ENCODE data around the gene CSRP2. TPM values are rescaled to one million over a fixed set of nuclear protein-coding genes. Genes with fewer than 3 reads are reported as not detected.

CSRP2 gene
- total RNA-seq, 2 donors from 2014 or later, result 75.0 to 93.5 TPM

DNA sequence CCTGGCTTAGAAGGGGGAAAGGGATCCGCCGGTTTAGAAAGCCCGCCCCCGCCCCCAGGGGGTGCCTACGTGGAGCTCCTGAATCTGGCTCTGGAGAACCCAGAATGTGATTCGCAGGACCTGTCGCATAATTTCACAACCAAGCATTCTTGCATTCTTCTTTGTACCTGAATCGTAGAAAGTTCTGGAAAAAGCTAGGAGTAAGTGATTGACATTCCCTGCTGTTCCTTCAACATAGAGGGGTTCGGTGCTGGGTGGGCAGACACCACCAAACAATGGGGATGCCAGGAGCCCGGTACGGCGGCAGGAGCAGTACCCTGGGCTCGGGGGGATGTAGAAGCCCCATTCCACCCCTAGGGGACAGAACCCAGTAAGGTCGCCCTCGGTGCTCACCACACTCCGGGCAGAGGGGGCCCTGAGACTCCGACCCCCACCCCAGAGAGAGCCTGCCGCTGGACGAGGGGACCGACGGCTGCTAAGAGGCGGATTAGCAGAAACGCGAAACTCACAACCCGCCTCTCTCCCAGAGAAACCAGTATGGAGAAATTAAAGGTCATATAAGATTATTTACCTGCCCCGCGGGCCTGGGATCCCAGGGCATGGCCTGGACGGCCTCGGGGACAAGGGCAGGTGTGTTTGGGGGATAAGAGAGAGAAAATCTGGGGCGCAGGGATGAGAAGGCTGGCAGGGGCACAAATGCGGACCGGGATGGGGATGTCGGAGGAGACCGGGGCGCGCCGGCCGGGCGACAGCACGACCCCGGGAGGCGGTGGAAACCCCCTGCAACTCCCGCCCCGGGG lies 520 bp downstream of the CSRP2 start:
- Histone ChIP-seq H3K36me3 (no peaks in the 10 kb centered on the region), H3K27ac (peak overlapping the region; percentile 88 to 96), H3K4me1 (ENCODE audit: control insufficient read depth in 1 of 2, low read depth in 2 of 2) (peaks cover 10 to 55% of the 10 kb centered on the region in 2 donors), H3K9me3 (no peaks in the 10 kb centered on the region), H3K4me3 (peak overlapping the region; percentile 92), H3K27me3 (replicated peaks; ENCODE audit: insufficient read depth) (no peaks in the 10 kb centered on the region)
- DNase-seq (ENCODE audit: low spot score), result no peak
- peak; percentile 6 for ATAC-seq (ENCODE audit: insufficient number of reproducible peaks, low FRiP score, low read depth)
- TF ChIP-seq, protein P1, sequence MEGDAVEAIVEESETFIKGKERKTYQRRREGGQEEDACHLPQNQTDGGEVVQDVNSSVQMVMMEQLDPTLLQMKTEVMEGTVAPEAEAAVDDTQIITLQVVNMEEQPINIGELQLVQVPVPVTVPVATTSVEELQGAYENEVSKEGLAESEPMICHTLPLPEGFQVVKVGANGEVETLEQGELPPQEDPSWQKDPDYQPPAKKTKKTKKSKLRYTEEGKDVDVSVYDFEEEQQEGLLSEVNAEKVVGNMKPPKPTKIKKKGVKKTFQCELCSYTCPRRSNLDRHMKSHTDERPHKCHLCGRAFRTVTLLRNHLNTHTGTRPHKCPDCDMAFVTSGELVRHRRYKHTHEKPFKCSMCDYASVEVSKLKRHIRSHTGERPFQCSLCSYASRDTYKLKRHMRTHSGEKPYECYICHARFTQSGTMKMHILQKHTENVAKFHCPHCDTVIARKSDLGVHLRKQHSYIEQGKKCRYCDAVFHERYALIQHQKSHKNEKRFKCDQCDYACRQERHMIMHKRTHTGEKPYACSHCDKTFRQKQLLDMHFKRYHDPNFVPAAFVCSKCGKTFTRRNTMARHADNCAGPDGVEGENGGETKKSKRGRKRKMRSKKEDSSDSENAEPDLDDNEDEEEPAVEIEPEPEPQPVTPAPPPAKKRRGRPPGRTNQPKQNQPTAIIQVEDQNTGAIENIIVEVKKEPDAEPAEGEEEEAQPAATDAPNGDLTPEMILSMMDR (IDR thresholded peaks at IDR 0.05), result peak; percentile 24

DNA sequence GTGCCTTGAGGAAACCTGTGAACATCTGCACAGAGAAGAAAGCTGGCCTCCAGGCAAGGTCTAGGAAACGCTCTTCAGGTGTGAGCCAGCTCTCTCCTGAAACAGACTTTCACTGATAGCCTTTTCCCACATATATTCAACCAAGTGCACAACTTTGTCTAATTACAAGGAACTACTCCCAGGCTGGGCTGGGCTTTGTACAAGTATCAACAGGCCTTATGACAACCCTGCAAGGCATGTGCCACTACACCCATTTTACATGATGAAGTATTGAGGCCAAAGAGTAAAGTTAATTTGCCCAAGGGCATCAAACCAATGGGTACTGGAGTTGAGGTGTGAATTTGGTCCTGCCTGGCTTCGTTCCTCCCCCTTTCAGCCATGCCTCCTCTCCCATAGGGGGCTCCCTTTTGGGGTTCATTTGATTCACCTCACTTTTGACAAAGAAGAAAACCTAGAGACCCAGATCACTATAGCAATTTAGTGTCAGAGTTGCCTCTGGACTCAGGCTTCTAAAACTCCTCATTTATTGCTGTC lies 2.1 kb downstream of the CSRP2 start:
- peak overlapping the region; percentile 92 for H3K4me3 ChIP-seq

DNA sequence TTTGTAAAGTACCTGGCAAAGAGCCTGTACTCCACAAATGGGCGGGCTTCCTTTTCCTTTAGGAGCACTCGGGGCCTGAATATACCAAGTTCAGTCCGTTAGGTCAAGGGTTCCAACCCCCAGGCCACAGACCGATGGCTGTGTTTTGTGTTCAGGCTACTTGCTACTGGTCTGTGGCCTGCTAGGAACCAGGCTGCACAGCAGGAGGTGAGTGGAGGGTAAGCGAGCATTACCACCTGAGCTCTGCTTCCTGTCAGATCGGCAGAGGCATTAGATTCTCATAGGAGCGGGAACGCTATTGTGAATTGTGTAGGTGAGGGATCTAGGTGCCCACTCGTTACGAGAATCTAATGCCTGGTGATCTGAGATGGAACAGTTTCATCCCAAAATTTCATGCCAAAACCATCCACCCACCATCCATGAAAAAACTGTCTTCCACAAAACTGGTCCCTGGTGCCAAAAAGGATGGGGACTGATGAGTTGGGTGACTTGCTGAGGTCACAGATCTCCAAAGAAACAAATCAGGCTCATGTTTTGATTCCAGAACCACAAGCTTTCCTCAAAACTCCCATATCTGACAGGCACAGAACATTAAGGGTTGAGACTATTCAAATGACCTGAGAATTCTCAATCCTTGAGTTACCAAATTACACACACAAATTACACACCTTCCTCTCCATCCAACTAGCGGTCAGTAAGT lies 4.2 kb downstream of the CSRP2 start:
- Histone ChIP-seq H3K9me3 (no peaks in the 10 kb centered on the region), H3K27ac (peak overlapping the region; percentile 28 to 39), H3K4me1 (ENCODE audit: control insufficient read depth in 1 of 2, low read depth in 2 of 2) (peaks cover 8 to 72% of the 10 kb centered on the region in 2 donors), H3K27me3 (replicated peaks; ENCODE audit: insufficient read depth) (no peaks in the 10 kb centered on the region), H3K36me3 (no peaks in the 10 kb centered on the region), H3K4me3 (peak overlapping the region; percentile 13)
- TF ChIP-seq, protein P1 (IDR thresholded peaks at IDR 0.05), result no peak
- ATAC-seq (ENCODE audit: insufficient number of reproducible peaks, low FRiP score, low read depth), result no peak
- DNase-seq (ENCODE audit: low spot score), result no peak

More for the DNA sequence above, 2.1 kb downstream of the CSRP2 start:
- no peak for ATAC-seq (ENCODE audit: insufficient number of reproducible peaks, low FRiP score, low read depth)
- DNase-seq (ENCODE audit: low spot score), result no peak
- no peaks in the 10 kb centered on the region for H3K36me3 ChIP-seq
- peak overlapping the region in 1 of 2 donors; percentile 7 for H3K27ac ChIP-seq
- no peaks in the 10 kb centered on the region for H3K27me3 ChIP-seq (replicated peaks; ENCODE audit: insufficient read depth)
- TF ChIP-seq, protein P1 (IDR thresholded peaks at IDR 0.05), result no peak
- no peaks in the 10 kb centered on the region for H3K9me3 ChIP-seq
- H3K4me1 ChIP-seq (ENCODE audit: control insufficient read depth in 1 of 2, low read depth in 2 of 2), result peaks cover 10 to 70% of the 10 kb centered on the region in 2 donors

DNA sequence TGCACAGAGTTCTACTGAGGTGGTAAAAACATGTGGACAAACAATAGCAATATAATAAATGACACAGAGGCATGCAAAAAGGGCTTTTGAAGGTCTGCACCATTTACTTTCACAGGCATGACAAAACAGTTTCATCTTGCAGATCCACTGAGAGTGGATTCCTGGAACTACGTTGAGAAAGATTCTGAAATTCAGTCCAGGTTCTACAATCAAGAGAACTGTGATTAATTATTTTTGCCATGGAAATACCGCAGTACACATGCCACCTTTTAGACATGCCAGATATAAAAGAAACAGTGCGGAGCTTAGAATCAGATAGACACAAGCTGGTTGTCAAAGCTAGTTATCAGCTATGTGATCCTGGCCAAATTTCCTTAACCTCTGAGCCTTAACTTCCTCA lies 4.8 kb downstream of the CSRP2 start:
- peaks cover 8 to 77% of the 10 kb centered on the region in 2 donors for H3K4me1 ChIP-seq (ENCODE audit: control insufficient read depth in 1 of 2, low read depth in 2 of 2)
- no peak overlapping the region for H3K4me3 ChIP-seq

More for the DNA sequence above, 4.8 kb downstream of the CSRP2 start:
- TF ChIP-seq, protein P1 (IDR thresholded peaks at IDR 0.05), result no peak
- no peak for DNase-seq (ENCODE audit: low spot score)
- H3K27me3 ChIP-seq (replicated peaks; ENCODE audit: insufficient read depth), result no peaks in the 10 kb centered on the region
- peak overlapping the region in 1 of 2 donors; percentile 39 for H3K27ac ChIP-seq
- H3K36me3 ChIP-seq, result no peaks in the 10 kb centered on the region
- ATAC-seq (ENCODE audit: insufficient number of reproducible peaks, low FRiP score, low read depth), result no peak
- no peaks in the 10 kb centered on the region for H3K9me3 ChIP-seq
